HL-60 (cell line): ENCODE measurements around the gene ZFHX2.

Experiments used
- DNase-seq, 2 experiments: peaks; one replicate each; pipeline ENCODE4 v3.0.0-alpha.2; 2010 to 2020; ENCODE audit warnings: low read depth in 1 of 2, low spot score in 1 of 2
- H3K27ac ChIP-seq: fragments of 250-450 bp; sonication (Bioruptor Pico); replicated peaks from 2 replicates; pipeline ENCODE4 v1.5.1; 2020; ENCODE audit warnings: mild to moderate bottlenecking, moderate library complexity
- H3K27me3 ChIP-seq: fragments of 250-450 bp; sonication (Bioruptor Pico); 2 replicates; pipeline ENCODE4 v1.5.1; 2021; ENCODE audit warnings: mild to moderate bottlenecking, moderate library complexity; ENCODE audit not compliant: insufficient read depth, poor library complexity, severe bottlenecking
- H3K4me3 ChIP-seq: replicated peaks from 2 replicates; pipeline ENCODE4 v1.5.1; 2011; ENCODE audit warnings: mild to moderate bottlenecking, control low read depth, low read length; ENCODE audit not compliant: insufficient read depth
- GABPA ChIP-seq: IDR thresholded peaks from 2 replicates; pipeline ENCODE4 v1.6.1; 2012; ENCODE audit warnings: low read depth
- POLR2AphosphoS5 ChIP-seq: IDR thresholded peaks from 2 replicates; pipeline ENCODE4 v1.6.1; 2012; ENCODE audit warnings: low read depth
- SPI1 ChIP-seq: IDR thresholded peaks from 2 replicates; pipeline ENCODE4 v1.6.1; 2012; ENCODE audit warnings: low read depth, mild to moderate bottlenecking, borderline replicate concordance
- TF ChIP-seq, protein P1 (sequence below): IDR thresholded peaks from one replicate; pipeline ENCODE4 v1.5.1; 2011; ENCODE audit warnings: low read length, control low read depth, inconsistent platforms; ENCODE audit not compliant: insufficient read depth
- TF ChIP-seq, protein P2 (sequence below): IDR thresholded peaks from 2 replicates; pipeline ENCODE4 v1.6.1; 2012; ENCODE audit warnings: low read depth; ENCODE audit not compliant: insufficient replicate concordance

ZFHX2 gene

DNA sequence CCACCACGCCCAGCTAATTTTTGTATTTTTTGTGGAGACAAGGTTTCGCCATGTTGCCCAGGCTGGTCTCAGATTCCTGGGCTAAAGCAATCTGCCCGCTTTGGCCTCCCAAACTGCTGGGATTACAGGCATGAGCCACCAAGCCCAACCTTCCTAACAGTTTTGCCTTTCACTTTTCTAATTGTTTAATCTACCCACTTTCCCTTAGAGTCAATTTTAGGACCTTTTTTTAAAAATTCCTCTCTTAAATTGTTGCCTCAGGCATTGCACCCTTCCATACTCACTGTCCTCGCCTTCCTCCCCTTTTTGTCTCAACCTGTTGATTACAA lies 11.5 kb downstream of the ZFHX2 start:
- H3K4me3 ChIP-seq: no peak overlapping the region
- TF ChIP-seq, protein P1, sequence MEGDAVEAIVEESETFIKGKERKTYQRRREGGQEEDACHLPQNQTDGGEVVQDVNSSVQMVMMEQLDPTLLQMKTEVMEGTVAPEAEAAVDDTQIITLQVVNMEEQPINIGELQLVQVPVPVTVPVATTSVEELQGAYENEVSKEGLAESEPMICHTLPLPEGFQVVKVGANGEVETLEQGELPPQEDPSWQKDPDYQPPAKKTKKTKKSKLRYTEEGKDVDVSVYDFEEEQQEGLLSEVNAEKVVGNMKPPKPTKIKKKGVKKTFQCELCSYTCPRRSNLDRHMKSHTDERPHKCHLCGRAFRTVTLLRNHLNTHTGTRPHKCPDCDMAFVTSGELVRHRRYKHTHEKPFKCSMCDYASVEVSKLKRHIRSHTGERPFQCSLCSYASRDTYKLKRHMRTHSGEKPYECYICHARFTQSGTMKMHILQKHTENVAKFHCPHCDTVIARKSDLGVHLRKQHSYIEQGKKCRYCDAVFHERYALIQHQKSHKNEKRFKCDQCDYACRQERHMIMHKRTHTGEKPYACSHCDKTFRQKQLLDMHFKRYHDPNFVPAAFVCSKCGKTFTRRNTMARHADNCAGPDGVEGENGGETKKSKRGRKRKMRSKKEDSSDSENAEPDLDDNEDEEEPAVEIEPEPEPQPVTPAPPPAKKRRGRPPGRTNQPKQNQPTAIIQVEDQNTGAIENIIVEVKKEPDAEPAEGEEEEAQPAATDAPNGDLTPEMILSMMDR: no peak
- TF ChIP-seq SPI1 (no peak), GABPA (no peak), POLR2AphosphoS5 (no peak)
- TF ChIP-seq, protein P2, sequence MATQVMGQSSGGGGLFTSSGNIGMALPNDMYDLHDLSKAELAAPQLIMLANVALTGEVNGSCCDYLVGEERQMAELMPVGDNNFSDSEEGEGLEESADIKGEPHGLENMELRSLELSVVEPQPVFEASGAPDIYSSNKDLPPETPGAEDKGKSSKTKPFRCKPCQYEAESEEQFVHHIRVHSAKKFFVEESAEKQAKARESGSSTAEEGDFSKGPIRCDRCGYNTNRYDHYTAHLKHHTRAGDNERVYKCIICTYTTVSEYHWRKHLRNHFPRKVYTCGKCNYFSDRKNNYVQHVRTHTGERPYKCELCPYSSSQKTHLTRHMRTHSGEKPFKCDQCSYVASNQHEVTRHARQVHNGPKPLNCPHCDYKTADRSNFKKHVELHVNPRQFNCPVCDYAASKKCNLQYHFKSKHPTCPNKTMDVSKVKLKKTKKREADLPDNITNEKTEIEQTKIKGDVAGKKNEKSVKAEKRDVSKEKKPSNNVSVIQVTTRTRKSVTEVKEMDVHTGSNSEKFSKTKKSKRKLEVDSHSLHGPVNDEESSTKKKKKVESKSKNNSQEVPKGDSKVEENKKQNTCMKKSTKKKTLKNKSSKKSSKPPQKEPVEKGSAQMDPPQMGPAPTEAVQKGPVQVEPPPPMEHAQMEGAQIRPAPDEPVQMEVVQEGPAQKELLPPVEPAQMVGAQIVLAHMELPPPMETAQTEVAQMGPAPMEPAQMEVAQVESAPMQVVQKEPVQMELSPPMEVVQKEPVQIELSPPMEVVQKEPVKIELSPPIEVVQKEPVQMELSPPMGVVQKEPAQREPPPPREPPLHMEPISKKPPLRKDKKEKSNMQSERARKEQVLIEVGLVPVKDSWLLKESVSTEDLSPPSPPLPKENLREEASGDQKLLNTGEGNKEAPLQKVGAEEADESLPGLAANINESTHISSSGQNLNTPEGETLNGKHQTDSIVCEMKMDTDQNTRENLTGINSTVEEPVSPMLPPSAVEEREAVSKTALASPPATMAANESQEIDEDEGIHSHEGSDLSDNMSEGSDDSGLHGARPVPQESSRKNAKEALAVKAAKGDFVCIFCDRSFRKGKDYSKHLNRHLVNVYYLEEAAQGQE: no peak
- no peaks in the 10 kb centered on the region for H3K27me3 ChIP-seq
- no peak for DNase-seq
- no peak overlapping the region for H3K27ac ChIP-seq

GRCh38 chr14:23539248-23540140 lies 12.1 kb downstream of the ZFHX2 start:
- Histone ChIP-seq H3K27ac (no peak overlapping the region), H3K27me3 (no peaks in the 10 kb centered on the region), H3K4me3 (no peak overlapping the region)
- TF ChIP-seq, protein P2: no peak
- no peak for TF ChIP-seq POLR2AphosphoS5
- TF ChIP-seq SPI1: no peak
- TF ChIP-seq, protein P1: peak; percentile 78
- peak in 1 of 2 experiments; percentile 36 for DNase-seq

- Histone ChIP-seq H3K27me3 (no peaks in the 10 kb centered on the region), H3K27ac (no peak overlapping the region), H3K4me3 (no peak overlapping the region)
- TF ChIP-seq SPI1 (no peak), POLR2AphosphoS5 (no peak), GABPA (no peak)
- TF ChIP-seq, protein P2: no peak
- TF ChIP-seq, protein P1: no peak
- no peak for DNase-seq
These were observed 12.8 kb downstream of the ZFHX2 start for GRCh38 chr14:23538785-23539184.
